Upper lobe of right lung (tissue), 1 donor: Measurements from ENCODE around the gene ABCD3. TPM values are rescaled to one million over a fixed set of nuclear protein-coding genes. Genes with fewer than 3 reads are reported as not detected.

Experiments used
- ATAC-seq: fragments of 200-7000 bp; cut with Tn5 transposase; one replicate; pipeline ENCODE4 v1.9.1; 2020; ENCODE audit warnings: mild to moderate bottlenecking, moderate library complexity
- DNase-seq: peaks from one replicate; pipeline ENCODE4 v3.0.0-alpha.2; 2020
- H3K27ac ChIP-seq: fragments of 200-600 bp; one replicate; pipeline ENCODE4 v1.8.0; 2022
- H3K27me3 ChIP-seq: fragments of 200-600 bp; one replicate; pipeline ENCODE4 v1.8.0; 2022; ENCODE audit warnings: mild to moderate bottlenecking
- H3K36me3 ChIP-seq: fragments of 200-600 bp; one replicate; pipeline ENCODE4 v1.8.0; 2022
- H3K4me1 ChIP-seq: fragments of 200-600 bp; one replicate; pipeline ENCODE4 v1.8.0; 2022
- H3K4me3 ChIP-seq: fragments of 200-600 bp; one replicate; pipeline ENCODE4 v1.8.0; 2022; ENCODE audit warnings: mild to moderate bottlenecking
- H3K9me3 ChIP-seq: fragments of 200-600 bp; one replicate; pipeline ENCODE4 v1.8.0; 2022
- intact Hi-C: fragments of 100-400 bp; cut with DNase I; formaldehyde crosslinking; loops from one replicate; pipeline ENCODE4 v1.11.0; 2022
- total RNA-seq: library from RNA; stranded (reverse); fragmentation: NEBNext Ultra II Directional; extraction: Animal tissue kit (Norgen Biotek cat#: 25700); gene quantifications from one replicate; pipeline ENCODE4 v1.2.1, GENCODE V29; 2021
- TF ChIP-seq, protein P1 (sequence below): fragments of 200-600 bp; IDR thresholded peaks from one replicate; pipeline ENCODE4 v1.8.0; 2022; ENCODE audit warnings: antibody characterized with exemption
- donor health status: DM: no; HTN: yes; CAD: no; lungs with severe emphysema.

ABCD3 gene
- total RNA-seq, 1 donor from 2014 or later = 50.9 TPM

- Histone ChIP-seq H3K36me3 (no peaks in the 10 kb centered on the region), H3K27me3 (no peaks in the 10 kb centered on the region), H3K4me1 (no peaks in the 10 kb centered on the region), H3K27ac (no peak overlapping the region), H3K4me3 (no peak overlapping the region), H3K9me3 (no peaks in the 10 kb centered on the region)
- ATAC-seq = no peak
- TF ChIP-seq, protein P1, sequence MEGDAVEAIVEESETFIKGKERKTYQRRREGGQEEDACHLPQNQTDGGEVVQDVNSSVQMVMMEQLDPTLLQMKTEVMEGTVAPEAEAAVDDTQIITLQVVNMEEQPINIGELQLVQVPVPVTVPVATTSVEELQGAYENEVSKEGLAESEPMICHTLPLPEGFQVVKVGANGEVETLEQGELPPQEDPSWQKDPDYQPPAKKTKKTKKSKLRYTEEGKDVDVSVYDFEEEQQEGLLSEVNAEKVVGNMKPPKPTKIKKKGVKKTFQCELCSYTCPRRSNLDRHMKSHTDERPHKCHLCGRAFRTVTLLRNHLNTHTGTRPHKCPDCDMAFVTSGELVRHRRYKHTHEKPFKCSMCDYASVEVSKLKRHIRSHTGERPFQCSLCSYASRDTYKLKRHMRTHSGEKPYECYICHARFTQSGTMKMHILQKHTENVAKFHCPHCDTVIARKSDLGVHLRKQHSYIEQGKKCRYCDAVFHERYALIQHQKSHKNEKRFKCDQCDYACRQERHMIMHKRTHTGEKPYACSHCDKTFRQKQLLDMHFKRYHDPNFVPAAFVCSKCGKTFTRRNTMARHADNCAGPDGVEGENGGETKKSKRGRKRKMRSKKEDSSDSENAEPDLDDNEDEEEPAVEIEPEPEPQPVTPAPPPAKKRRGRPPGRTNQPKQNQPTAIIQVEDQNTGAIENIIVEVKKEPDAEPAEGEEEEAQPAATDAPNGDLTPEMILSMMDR = no peak
- DNase-seq = no peak
- intact Hi-C loops = no loop called here
Observed at GRCh38 chr1:94395231-94395630, 23.0 kb upstream of the ABCD3 start.

DNA sequence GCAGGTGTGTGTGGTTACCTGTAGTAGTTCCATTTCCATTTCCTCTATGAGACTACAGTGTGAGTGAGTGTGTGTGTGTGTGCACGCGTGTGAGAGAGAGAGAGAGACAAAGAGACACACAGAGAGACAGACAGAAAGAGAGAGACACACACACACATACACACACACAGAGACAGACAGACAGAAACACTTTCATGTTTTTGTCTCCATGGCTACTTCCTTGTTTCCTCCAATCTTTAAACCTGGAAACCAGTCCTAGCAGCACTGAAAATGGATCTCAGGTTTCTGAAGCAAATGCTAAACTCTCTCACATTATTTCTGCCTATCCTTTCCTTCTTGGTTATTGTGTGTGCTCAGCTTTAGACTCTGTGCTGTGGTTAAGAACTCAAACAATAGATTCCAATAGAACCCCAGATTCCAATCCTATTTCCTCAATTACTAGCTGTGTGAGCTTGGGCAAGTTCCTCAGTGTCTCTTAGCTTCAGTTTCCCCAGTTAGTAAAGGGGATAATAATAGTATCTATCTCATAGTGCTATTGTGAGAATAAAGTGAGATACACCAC lies 22.4 kb upstream of the ABCD3 start:
- H3K27ac ChIP-seq = no peak overlapping the region
- H3K27me3 ChIP-seq = no peaks in the 10 kb centered on the region
- H3K9me3 ChIP-seq = no peaks in the 10 kb centered on the region
- no peaks in the 10 kb centered on the region for H3K36me3 ChIP-seq
- no peak for DNase-seq
- no peak for ATAC-seq
- TF ChIP-seq, protein P1 = no peak
- intact Hi-C loops = no loop called here
- H3K4me3 ChIP-seq = no peak overlapping the region
- H3K4me1 ChIP-seq = no peaks in the 10 kb centered on the region

DNA sequence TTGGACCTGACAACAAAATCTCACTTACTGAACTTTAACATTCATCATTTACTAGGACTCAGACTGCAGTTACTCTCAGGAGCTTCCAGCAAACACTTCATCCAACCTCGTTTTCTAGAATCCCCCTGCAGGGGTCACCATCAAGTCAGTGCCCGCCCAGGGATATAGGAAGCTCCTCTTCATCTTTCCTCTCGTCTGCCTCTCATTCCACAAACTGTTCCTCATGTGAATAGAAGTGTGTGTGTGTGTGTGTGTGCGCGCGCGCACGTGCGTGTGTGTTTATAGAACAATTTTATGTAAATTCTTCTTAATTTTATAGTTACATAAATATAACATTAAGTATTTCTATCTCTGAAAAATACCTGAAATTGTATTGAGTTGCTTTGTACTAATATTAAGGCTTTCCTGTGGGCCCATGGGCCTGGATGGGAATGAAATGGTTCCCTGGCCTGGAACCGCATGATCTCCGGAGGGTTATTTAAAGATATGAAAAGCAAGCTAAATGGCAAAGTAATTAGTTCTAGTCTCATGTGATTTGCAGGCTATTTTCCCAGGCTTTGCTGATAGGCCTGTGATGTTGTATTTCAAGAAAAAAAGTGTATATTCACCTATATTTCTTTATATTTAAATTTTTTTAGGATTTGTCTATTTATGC lies 21.7 kb upstream of the ABCD3 start:
- Histone ChIP-seq H3K36me3 (no peaks in the 10 kb centered on the region), H3K4me3 (no peak overlapping the region), H3K27me3 (no peaks in the 10 kb centered on the region), H3K4me1 (no peaks in the 10 kb centered on the region), H3K27ac (no peak overlapping the region), H3K9me3 (no peaks in the 10 kb centered on the region)
- intact Hi-C loops = no loop called here
- ATAC-seq = no peak
- DNase-seq = no peak
- TF ChIP-seq, protein P1 = no peak

DNA sequence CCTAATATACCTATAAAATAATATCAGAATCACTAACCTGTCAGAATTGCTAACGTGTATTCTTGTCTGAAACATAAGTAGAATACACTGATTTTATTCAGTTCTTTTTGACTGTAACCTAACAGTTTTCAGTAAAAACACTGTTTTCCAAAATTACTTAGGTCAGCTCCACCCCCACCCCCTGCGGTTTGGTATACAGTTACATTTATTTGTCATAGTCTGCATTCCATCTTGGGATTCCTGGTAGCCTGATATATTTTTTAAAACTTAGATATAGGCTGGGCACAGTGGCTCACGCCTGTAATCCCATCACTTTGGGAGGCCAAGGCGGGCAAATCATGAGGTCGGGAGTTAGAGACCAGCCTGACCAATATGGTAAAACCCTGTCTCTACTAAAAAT lies 19.8 kb upstream of the ABCD3 start:
- Histone ChIP-seq H3K27ac (no peak overlapping the region), H3K36me3 (no peaks in the 10 kb centered on the region), H3K4me1 (no peaks in the 10 kb centered on the region), H3K9me3 (no peaks in the 10 kb centered on the region), H3K27me3 (no peaks in the 10 kb centered on the region), H3K4me3 (no peak overlapping the region)
- ATAC-seq (no peak), DNase-seq (no peak)
- intact Hi-C loops = no loop called here
- TF ChIP-seq, protein P1 = no peak

DNA sequence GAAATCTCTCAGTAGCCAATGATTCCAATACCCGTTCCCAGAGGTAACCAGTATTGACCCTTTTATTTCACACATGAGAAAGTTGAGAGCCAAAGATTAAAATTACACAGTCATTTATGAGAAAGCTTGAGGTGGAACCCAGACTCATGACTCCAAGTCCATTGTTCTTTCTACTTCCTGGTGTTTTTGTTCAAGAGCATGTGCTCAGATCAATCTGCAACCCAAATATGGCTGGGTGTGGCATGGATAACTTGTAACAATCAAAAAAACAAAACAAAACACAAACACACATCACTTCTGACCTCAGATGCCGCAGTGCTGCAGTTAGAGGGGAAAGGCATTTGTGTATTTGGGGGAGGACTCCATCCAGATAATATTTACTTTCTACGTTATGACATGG lies 18.7 kb upstream of the ABCD3 start:
- no peaks in the 10 kb centered on the region for H3K9me3 ChIP-seq
- no peaks in the 10 kb centered on the region for H3K4me1 ChIP-seq
- intact Hi-C loops = no loop called here
- no peaks in the 10 kb centered on the region for H3K36me3 ChIP-seq
- no peak overlapping the region for H3K4me3 ChIP-seq
- no peak for DNase-seq
- ATAC-seq = no peak
- H3K27me3 ChIP-seq = no peaks in the 10 kb centered on the region
- TF ChIP-seq, protein P1 = no peak
- no peak overlapping the region for H3K27ac ChIP-seq

GRCh38 chr1:94401206-94401605 lies 17.0 kb upstream of the ABCD3 start:
- no peak overlapping the region for H3K4me3 ChIP-seq
- H3K36me3 ChIP-seq = no peaks in the 10 kb centered on the region
- H3K27ac ChIP-seq = no peak overlapping the region
- DNase-seq (no peak), ATAC-seq (no peak)
- TF ChIP-seq, protein P1 = no peak
- H3K9me3 ChIP-seq = no peaks in the 10 kb centered on the region
- no peaks in the 10 kb centered on the region for H3K4me1 ChIP-seq
- H3K27me3 ChIP-seq = no peaks in the 10 kb centered on the region
- intact Hi-C loops = no loop called here
